Liver (tissue), 3 donors: Measurements from ENCODE around the gene PDE4B.

Experiments used
- CTCF ChIP-seq: fragments of 150-350 bp; IDR thresholded peaks from 2 replicates; pipeline ENCODE4 v1.5.1; 2017; ENCODE audit warnings: improper control_type of control experiment, low read depth, low read length; ENCODE audit not compliant: missing input control
- REST ChIP-seq: IDR thresholded peaks from 2 replicates; pipeline ENCODE4 v1.6.1; 2016; ENCODE audit warnings: antibody characterized with exemption, mild to moderate bottlenecking
- TAF1 ChIP-seq: conservative IDR thresholded peaks from 2 replicates; pipeline ENCODE4 v1.6.1; 2016; ENCODE audit warnings: antibody characterized with exemption, mild to moderate bottlenecking
- YY1 ChIP-seq: IDR thresholded peaks from 2 replicates; pipeline ENCODE4 v1.6.1; 2016; ENCODE audit warnings: antibody characterized with exemption, mild to moderate bottlenecking
- ZBTB33 ChIP-seq: IDR thresholded peaks from 2 replicates; pipeline ENCODE4 v1.6.1; 2016; ENCODE audit warnings: antibody characterized with exemption
- donor health status: healthy.
- donor health status: healthy.

- TF ChIP-seq CTCF (no peak), ZBTB33 (no peak), REST (no peak), YY1 (no peak), TAF1 (no peak)
Measured at GRCh38 chr1:65882076-65882475, 89.4 kb downstream of the PDE4B start.
